OCI-LY7 (cell line): ENCODE measurements around the gene PSKH1. TPM values are rescaled to one million over a fixed set of nuclear protein-coding genes. Genes with fewer than 3 reads are reported as not detected.

Experiments used
- BruUV-seq: library from RNA; stranded (reverse); fragments of 400-500 nt; replicated peaks from 2 replicates; lab custom pipeline; 2021; lab: Mats Ljungman, UMichigan
- CTCF ChIA-PET: fragments of 300-600 bp; sonication (Branson Sonifier 250); formaldehyde crosslinking; loops from one replicate; lab custom pipeline; 2022; ENCODE audit warnings: antibody characterized with exemption; ENCODE audit not compliant: unreplicated experiment; lab: Charles Lee
- POLR2A ChIA-PET: fragments of 300-600 bp; sonication (Branson Sonifier 250); formaldehyde crosslinking; loops from one replicate; lab custom pipeline; 2022; ENCODE audit warnings: antibody characterized with exemption; lab: Charles Lee
- DNase-seq: peaks from one replicate; pipeline ENCODE4 v3.0.0-alpha.2; 2015; ENCODE audit warnings: low spot score
- H2AFZ ChIP-seq: fragments of 200-600 bp; sonication (generic), shearing (Covaris generic); 2 replicates; pipeline ENCODE4 v1.6.1; 2014; ENCODE audit warnings: mild to moderate bottlenecking, antibody characterized with exemption, low read length, moderate library complexity
- H3K27ac ChIP-seq: fragments of 200-600 bp; sonication (generic); 2 replicates; pipeline ENCODE4 v1.5.1; 2014; ENCODE audit warnings: mixed run types, low read depth, mild to moderate bottlenecking, moderate library complexity, low read length, inconsistent platforms; ENCODE audit not compliant: poor library complexity, severe bottlenecking
- H3K36me3 ChIP-seq: fragments of 200-600 bp; sonication (generic); 2 replicates; pipeline ENCODE4 v1.6.1; 2014; ENCODE audit warnings: mild to moderate bottlenecking, antibody characterized with exemption, low read length, moderate library complexity, mixed read lengths; ENCODE audit not compliant: insufficient read depth
- H3K4me1 ChIP-seq: fragments of 200-600 bp; sonication (generic); 2 replicates; pipeline ENCODE4 v1.5.1; 2014; ENCODE audit warnings: mild to moderate bottlenecking, low read length; ENCODE audit not compliant: insufficient read depth, poor library complexity, severe bottlenecking
- H3K4me2 ChIP-seq: fragments of 200-600 bp; sonication (generic); 2 replicates; pipeline ENCODE4 v1.6.1; 2014; ENCODE audit warnings: mild to moderate bottlenecking, low read length
- H3K4me3 ChIP-seq: fragments of 200-600 bp; sonication (generic); 2 replicates; pipeline ENCODE4 v1.5.1; 2014; ENCODE audit warnings: mild to moderate bottlenecking, low read depth, low read length; ENCODE audit not compliant: poor library complexity, severe bottlenecking
- H3K79me2 ChIP-seq: fragments of 200-600 bp; sonication (generic); 2 replicates; pipeline ENCODE4 v1.6.1; 2016; ENCODE audit warnings: low read depth, mild to moderate bottlenecking, low read length, moderate library complexity, mixed read lengths; ENCODE audit not compliant: insufficient read depth
- H3K9me2 ChIP-seq: fragments of 200-600 bp; sonication (generic); 2 replicates; pipeline ENCODE4 v1.6.1; 2016; ENCODE audit warnings: mild to moderate bottlenecking, low read length, mixed read lengths; ENCODE audit not compliant: insufficient read depth
- H3K9me3 ChIP-seq: fragments of 200-600 bp; sonication (generic); 2 replicates; pipeline ENCODE4 v1.6.1; 2014; ENCODE audit warnings: mild to moderate bottlenecking, mixed run types, low read length, mixed read lengths
- H4K20me1 ChIP-seq: fragments of 200-600 bp; sonication (generic); 2 replicates; pipeline ENCODE4 v1.6.1; 2014; ENCODE audit warnings: mild to moderate bottlenecking, antibody characterized with exemption, low read length, moderate library complexity, mixed read lengths; ENCODE audit not compliant: insufficient read depth
- CTCF ChIP-seq: fragments of 200-600 bp; sonication (generic); conservative IDR thresholded peaks from 2 replicates; pipeline ENCODE4 v1.5.1; 2014; ENCODE audit warnings: mild to moderate bottlenecking, antibody characterized with exemption, low read length, moderate library complexity, mixed read lengths
- EZH2phosphoT487 ChIP-seq: fragments of 200-600 bp; sonication (generic); IDR thresholded peaks from 2 replicates; pipeline ENCODE4 v1.6.1; 2018; ENCODE audit warnings: low read depth, borderline replicate concordance, mild to moderate bottlenecking, mixed run types, antibody characterized with exemption, low read length, moderate library complexity, mixed read lengths
- intact Hi-C: fragments of 100-400 bp; cut with micrococcal nuclease; formaldehyde crosslinking; loops from one replicate; pipeline ENCODE4 v1.10.0; 2022; ENCODE audit not compliant: unreplicated experiment
- total RNA-seq, 2 experiments: library from RNA; depleted of rRNA in 1 of 2; stranded (reverse); fragments of >200 nt in 1 of 2; shearing (Covaris generic) in 1 of 2; gene quantifications; 2 replicates each; pipeline ENCODE4 v1.2.3, GENCODE V29; 2014 to 2022

PSKH1 gene
- total RNA-seq, 2 experiments from 2014 or later, result 10.4 to 27.1 TPM

GRCh38 chr16:67954421-67955196, 61.6 kb downstream of the PSKH1 start:
- no peak for TF ChIP-seq CTCF
- no peak for TF ChIP-seq EZH2phosphoT487
- CTCF ChIA-PET, result no interaction called here
- Histone ChIP-seq H3K4me2 (no peak overlapping the region), H3K4me3 (no peak overlapping the region), H3K27ac (no peak overlapping the region), H4K20me1 (no peaks in the 10 kb centered on the region), H3K9me2 (no peaks in the 10 kb centered on the region), H3K79me2 (no peaks in the 10 kb centered on the region), H2AFZ (no peak overlapping the region), H3K36me3 (no peaks in the 10 kb centered on the region), H3K9me3 (no peaks in the 10 kb centered on the region), H3K4me1 (no peaks in the 10 kb centered on the region)
- DNase-seq, result no peak
- POLR2A ChIA-PET, result no interaction called here
- BruUV-seq, result no TSS peak
- intact Hi-C loops, result no loop called here

- no peak overlapping the region for H3K4me2 ChIP-seq
- CTCF ChIA-PET, result no interaction called here
- H3K36me3 ChIP-seq, result no peaks in the 10 kb centered on the region
- no peak overlapping the region for H3K27ac ChIP-seq
- H3K9me3 ChIP-seq, result no peaks in the 10 kb centered on the region
- BruUV-seq, result no TSS peak
- DNase-seq, result no peak
- TF ChIP-seq CTCF (no peak), EZH2phosphoT487 (no peak)
- intact Hi-C loops, result no loop called here
- H4K20me1 ChIP-seq, result no peaks in the 10 kb centered on the region
- no peaks in the 10 kb centered on the region for H3K9me2 ChIP-seq
- POLR2A ChIA-PET, result no interaction called here
- no peak overlapping the region for H3K4me3 ChIP-seq
- no peak overlapping the region for H2AFZ ChIP-seq
- no peaks in the 10 kb centered on the region for H3K4me1 ChIP-seq
- H3K79me2 ChIP-seq, result no peaks in the 10 kb centered on the region
Observed at GRCh38 chr16:67957622-67958021, 64.6 kb downstream of the PSKH1 start.
